ENCODE data around the gene OSM.
"Not testable (repeated sequence)": the region's sequence is repeated elsewhere in the genome, so short reads cannot be mapped to it uniquely, and the experiment has no call there.

Gene OSM

DNA sequence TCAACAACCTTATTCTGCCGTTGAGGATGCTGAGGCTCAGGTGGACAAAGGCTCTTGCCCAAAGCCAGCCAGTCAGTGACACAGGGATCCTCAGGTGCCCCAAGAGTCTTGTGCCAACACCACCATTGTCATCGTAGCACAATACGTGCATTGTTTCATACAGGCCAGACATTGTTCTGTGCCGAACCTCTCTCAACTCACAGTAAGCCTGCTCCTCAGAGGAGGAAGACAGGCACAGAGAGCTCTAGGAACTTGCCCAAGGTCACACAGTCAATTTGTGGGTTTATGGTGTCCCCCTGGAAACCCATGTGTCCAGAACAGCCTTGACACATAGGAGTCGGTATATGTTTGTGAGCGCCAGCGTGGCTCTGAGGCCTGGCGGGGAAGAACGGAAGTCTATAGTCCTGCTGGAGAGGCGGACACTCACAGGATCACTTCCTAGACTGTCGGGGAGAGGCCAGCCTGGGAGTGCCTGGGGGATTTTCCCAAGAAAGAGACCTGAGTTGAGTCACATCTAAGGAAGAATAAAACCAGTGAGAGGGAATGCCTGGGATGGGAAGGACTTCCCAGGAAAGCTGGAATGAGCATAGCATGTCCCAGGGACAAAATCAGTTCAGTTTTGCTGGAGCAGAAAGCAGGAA lies 40.3 kb downstream of the OSM start:
- no peak for DNase-seq (ENCODE audit: low read depth in 2 of 2)

- DNase-seq (ENCODE audit: low read depth in 2 of 2) = no peak
Measured at GRCh38 chr22:30225220-30225927, 41.3 kb downstream of the OSM start.

DNA sequence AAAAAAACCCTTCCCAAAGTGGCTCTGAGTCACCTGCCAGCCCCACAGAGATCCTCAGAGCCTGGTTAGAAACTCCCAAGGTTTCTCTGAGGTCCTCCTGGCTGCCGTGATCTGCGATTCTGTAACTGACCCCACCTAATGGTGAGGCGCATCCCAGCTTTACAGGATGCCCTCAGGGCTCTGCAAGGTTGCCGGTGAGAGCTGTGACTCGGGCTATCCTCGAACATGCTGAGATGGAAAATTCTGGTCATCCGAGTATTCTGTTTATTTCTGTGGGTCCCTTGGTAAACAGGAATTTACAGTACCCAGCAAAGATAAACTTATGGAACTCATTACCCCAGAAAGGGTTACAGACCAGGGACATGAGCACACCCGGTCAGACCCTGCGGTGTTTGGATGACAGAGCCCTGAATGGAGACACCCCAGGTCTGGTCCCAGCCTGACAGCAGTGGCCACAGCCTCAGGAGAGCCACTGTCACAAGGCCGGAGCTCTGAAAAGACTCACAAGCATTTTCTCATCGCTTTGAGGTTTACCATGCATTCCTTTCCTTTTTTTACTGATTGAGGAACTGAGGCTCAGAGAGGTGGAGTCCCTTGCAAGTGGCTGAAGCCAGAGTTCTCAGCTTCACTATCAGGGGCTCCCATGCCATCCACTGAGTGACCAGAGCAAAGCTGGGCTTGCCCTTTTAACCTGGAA lies 42.3 kb downstream of the OSM start:
- DNase-seq (ENCODE audit: low read depth in 2 of 2) = no peak

- DNase-seq (ENCODE audit: low read depth in 2 of 2) = no peak
Measured at GRCh38 chr22:30223303-30223702, 43.3 kb downstream of the OSM start.

DNA sequence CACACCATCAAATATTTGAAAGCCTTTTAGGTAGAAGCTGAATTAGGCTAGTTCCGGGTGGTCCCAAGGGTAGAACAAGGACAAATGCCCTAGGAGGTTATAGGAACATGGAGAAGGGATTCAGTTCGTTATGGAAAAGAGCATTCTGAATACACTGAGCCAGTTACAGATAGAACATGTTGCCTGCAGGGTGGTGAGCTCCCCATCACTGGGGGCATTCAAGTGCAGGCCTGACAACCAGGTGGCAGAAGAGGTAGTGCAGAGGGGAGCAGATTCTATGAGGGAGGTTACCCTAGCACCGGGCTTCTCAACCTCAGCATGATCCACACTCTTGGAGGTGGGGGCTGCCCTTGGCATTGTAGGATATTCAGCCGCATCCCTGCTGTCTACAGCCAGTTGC lies 44.3 kb downstream of the OSM start:
- DNase-seq (ENCODE audit: low read depth in 2 of 2) = no peak

DNA sequence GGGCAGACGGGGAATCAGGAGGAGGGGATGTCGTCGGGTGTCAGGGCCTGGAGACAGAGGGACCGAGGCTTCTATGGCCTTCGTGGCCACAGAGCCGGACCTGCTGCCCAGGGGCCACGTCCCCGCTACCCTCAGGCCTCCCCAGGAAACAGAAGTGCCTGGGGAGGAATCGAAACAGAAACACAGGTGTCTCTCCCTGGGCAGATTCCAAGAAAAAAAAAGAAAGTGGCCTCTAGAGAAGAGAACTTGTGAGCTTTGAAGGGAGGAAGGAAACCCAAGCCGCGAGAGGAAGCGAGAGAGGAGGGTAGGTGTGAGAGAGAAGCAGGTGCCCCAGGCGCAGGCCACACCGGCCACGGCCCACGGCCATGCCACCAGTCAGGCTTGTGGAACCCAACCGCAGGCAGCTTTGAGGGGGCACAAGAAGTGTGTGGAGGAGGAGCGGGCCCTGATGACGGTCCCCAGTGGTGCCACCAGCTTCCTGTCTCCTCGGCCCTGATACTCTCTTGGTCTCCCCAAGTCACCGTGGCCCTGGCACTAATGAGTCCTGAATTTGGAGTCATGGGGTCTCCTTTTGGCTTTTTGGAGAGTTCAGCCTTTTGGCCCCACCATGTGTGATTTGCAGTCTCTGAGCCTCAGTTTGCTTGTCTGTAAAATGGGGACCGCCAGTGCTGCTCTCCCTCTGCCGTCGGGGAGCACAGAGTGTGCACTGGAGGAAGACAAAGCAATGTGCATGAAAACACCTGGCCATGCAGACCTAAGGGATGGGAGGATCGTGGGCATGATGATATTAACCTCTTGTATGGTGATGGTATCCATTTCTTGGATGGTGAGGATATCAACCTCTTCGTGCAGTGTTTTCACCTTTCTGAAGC lies 45.3 kb downstream of the OSM start:
- peak; percentile 57 to 66 for DNase-seq (ENCODE audit: low read depth in 2 of 2)

GRCh38 chr22:30220338-30221012 lies 46.2 kb downstream of the OSM start:
- no peak for DNase-seq (ENCODE audit: low read depth in 2 of 2)

DNA sequence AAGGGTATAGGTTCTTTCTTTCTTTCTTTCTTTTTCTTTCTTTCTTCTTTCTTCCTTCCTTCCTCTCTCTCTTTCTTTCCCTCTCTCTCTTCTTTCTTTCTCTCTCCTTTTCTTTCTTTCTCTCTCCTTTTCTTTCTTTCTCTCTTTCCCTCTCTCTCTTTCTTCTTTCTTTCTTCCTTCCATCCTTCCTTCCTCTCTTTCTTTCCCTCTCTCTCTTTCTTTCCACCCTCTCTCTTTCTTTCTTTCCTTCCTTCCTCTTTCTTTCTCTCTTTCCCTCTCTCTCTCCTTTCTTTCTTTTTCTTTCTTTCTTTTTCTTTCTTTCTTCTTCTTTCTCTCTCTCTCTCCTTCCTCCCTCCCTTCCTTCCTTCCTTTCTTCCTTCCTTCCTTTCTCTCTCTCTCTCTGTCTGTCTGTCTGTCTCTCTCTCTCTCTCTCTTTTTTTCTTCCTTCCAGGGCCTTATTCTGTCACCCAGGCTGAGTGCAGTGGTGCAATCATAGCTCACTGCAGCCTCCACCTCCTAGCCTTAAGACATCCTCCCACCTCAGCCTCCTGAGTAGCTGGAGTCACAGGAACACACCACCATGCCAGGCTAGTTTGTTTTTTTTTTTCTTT lies 46.9 kb downstream of the OSM start:
- DNase-seq (ENCODE audit: low read depth in 2 of 2) = no peak

DNA sequence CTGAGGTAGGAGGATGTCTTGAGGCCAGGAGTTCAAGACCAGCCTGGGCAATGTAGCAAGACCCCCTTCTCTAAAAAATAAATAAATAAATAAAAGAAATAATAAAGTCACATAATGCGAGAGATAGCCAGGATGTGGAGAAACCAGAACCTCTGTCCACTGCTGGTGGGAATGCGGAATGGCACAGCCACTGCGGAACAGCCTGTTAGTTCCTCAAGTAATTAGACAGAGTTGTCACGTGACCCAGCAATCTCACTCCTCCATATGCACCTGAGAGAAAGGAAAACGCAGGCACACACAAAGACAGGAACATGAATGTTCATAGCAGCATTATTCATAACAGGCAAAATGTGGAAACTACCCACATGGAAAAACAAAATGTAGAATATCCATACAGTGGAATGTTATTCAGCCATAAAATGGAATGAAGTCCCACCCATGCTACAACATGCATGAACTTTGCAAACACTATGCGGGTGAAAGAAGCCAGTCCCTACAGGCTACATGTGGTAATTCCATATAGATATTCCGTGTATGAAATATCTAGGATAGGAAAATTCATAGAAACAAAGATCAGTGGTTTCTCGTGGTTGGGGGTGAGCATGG lies 47.5 kb downstream of the OSM start:
- DNase-seq (ENCODE audit: low read depth in 2 of 2) = no peak

DNA sequence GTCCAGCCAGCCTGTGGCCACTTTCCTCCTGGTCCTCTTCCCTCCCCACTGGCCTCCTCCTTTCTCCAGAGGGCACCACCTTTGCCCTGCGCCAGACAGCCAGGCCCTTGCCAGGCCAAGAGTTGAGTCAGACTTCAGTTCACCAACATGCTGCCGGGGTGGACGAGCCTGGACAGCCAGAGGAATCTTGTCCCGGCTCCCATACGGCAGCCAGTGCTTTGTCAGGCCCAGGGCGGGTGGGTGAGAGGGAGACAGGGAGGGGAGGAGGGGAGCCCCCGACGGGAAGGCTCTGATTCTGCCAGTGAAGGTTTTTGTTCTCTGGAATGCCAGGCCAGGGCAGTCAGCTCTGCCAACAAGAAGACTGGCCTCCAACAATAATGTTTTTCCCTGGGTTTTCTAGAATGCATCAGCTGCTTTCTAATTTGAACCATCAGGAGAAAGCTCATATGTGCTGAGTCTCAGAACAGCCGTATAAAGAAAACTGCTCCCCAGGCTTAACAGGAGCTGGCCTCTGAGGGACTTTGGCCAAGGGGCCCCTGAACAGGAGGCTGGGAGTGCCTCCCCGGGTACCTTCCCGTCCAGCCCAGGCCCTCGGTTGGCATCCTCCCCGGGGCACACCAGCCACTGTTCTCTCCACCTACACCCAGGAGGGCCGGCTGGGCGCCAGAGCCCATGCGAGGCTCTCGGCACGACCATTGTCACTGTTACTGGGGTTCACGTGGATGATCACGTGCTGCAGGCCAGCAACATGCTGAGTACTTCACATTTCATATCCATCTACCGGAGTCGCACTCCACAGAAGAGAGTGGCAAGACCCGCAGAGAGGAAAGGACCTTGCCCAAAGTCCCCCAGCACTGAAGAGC lies 48.7 kb downstream of the OSM start:
- no peak for DNase-seq (ENCODE audit: low read depth in 2 of 2)

DNA sequence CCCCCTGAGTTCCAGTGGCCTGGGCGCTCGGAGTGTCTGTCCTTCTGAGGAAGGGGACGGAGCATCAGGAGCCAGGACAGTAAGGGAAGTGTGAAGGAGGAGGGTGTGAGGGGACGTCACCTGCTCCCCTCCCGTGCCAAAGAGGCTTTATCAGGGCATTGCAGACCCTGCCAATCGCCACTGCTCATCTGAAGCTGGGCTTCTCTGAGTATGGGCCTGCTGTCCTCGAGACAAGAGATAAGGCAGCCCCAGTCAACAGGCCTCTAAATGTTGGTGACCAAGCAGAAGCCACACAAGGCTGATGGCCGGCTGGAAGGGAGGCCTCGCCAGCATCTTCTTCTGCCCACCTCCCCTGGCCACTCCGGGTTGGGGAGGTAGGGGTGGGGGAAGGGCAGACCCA lies 49.9 kb downstream of the OSM start:
- no peak for DNase-seq (ENCODE audit: low read depth in 2 of 2)

GRCh38 chr22:30216272-30216671 lies 50.4 kb downstream of the OSM start:
- DNase-seq (ENCODE audit: low read depth in 2 of 2) = not testable (repeated sequence)

DNA sequence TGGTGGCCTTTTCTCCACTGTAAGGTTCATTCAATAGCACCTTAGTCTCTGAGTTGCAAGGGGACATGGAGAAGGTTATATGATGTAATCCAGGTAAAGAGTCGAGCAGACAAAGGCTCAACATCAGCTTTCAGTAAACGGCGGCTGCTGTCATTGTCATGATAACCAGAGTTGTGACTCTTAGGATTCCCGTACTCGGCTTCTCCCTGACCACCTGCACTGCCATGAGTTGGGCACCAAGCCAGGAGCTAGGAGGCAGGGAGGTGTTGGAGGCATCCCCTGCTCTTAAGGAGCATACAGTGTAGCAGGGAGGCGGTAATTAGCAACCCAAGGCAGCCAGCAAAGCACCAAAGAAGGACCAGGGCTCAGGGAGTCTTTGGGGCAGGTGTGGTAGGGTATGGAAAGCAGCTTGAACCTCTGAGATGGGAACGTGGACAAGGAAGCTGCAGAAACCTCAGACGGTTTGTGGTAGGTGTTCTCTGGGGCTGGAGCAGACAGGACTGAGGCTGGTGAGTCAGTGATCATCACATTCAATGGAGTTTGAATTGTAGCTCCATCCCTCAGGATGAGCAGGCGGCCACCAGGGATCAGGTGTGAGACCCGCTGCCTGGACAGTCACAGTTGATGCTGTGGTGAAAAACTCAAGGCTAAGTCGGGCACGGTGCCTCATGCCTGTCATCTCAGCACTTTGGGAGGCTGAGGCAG lies 51.8 kb downstream of the OSM start:
- DNase-seq (ENCODE audit: low read depth in 2 of 2) = no peak

GRCh38 chr22:30212996-30213441 lies 53.6 kb downstream of the OSM start:
- DNase-seq (ENCODE audit: low read depth in 2 of 2) = no peak
